Liver (tissue), 9 donors: ENCODE data around the gene BCAR3. TPM values are rescaled to one million over a fixed set of nuclear protein-coding genes. Genes with fewer than 3 reads are reported as not detected.

ENCODE experiments used
- DNase-seq: peaks from one replicate; pipeline ENCODE4 v3.0.0-alpha.2; 2017; ENCODE audit warnings: low spot score
- H3K27ac ChIP-seq, 2 donors: one replicate each; pipeline ENCODE4 v1.7.0; 2013; ENCODE audit warnings: inconsistent platforms in 2 of 2, low read length in 2 of 2, control low read depth in 1 of 2, low read depth in 1 of 2, mild to moderate bottlenecking in 1 of 2
- H3K27me3 ChIP-seq, 4 donors: one replicate each; pipeline versions ENCODE4 v1.6.1 to v1.7.0; 2013; ENCODE audit warnings: low read length in 3 of 4, inconsistent platforms in 1 of 4, mild to moderate bottlenecking in 1 of 4, moderate library complexity in 1 of 4; ENCODE audit not compliant: control insufficient read depth in 4 of 4, insufficient read depth in 4 of 4
- H3K36me3 ChIP-seq, 4 donors: one replicate each; pipeline versions ENCODE4 v1.6.1 to v1.7.0; 2013; ENCODE audit warnings: low read length in 3 of 4, mild to moderate bottlenecking in 3 of 4, low read depth in 1 of 4, moderate library complexity in 1 of 4; ENCODE audit not compliant: control insufficient read depth in 4 of 4, insufficient read depth in 3 of 4
- H3K4me1 ChIP-seq, 4 donors: one replicate each; pipeline versions ENCODE4 v1.6.1 to v1.7.0; 2013; ENCODE audit warnings: low read length in 3 of 4, mild to moderate bottlenecking in 3 of 4, moderate library complexity in 1 of 4; ENCODE audit not compliant: control insufficient read depth in 4 of 4, insufficient read depth in 4 of 4
- H3K4me3 ChIP-seq, 3 donors: one replicate each; pipeline versions ENCODE4 v1.6.1 to v1.7.0; 2013; ENCODE audit warnings: low read length in 3 of 3, control low read depth in 1 of 3, low read depth in 1 of 3, mild to moderate bottlenecking in 1 of 3
- H3K9ac ChIP-seq, 2 donors: one replicate each; pipeline ENCODE4 v1.7.0; 2013; ENCODE audit warnings: low read length in 2 of 2, mild to moderate bottlenecking in 2 of 2, moderate library complexity in 2 of 2, control low read depth in 1 of 2, low read depth in 1 of 2
- H3K9me3 ChIP-seq, 4 donors: one replicate each; pipeline versions ENCODE4 v1.6.1 to v1.7.0; 2013; ENCODE audit warnings: low read length in 3 of 4; ENCODE audit not compliant: control insufficient read depth in 4 of 4
- EGR1 ChIP-seq, 2 donors: IDR thresholded peaks; 2 replicates each; pipeline ENCODE4 v1.6.1; 2016 to 2018; ENCODE audit warnings: antibody characterized with exemption in 2 of 2, low read depth in 2 of 2
- FOXA1 ChIP-seq: IDR thresholded peaks from 2 replicates; pipeline ENCODE4 v1.6.1; 2016; ENCODE audit warnings: antibody characterized with exemption
- FOXA2 ChIP-seq: IDR thresholded peaks from 2 replicates; pipeline ENCODE4 v1.6.1; 2016; ENCODE audit warnings: antibody characterized with exemption
- GABPA ChIP-seq, 2 donors: IDR thresholded peaks in 1 of 2; conservative IDR thresholded peaks in 1 of 2; 2 replicates each; pipeline ENCODE4 v1.6.1; 2016; ENCODE audit warnings: antibody characterized with exemption in 2 of 2, mild to moderate bottlenecking in 1 of 2, moderate library complexity in 1 of 2
- HNF4A ChIP-seq, 2 donors: conservative IDR thresholded peaks; 2 replicates each; pipeline ENCODE4 v1.6.1; 2016; ENCODE audit warnings: antibody characterized with exemption in 2 of 2, mild to moderate bottlenecking in 2 of 2
- HNF4G ChIP-seq: IDR thresholded peaks from 2 replicates; pipeline ENCODE4 v1.6.1; 2016; ENCODE audit warnings: antibody characterized with exemption
- JUND ChIP-seq, 2 donors: IDR thresholded peaks; 2 replicates each; pipeline ENCODE4 v1.6.1; 2016; ENCODE audit warnings: antibody characterized with exemption in 2 of 2
- RAD21 ChIP-seq, 2 donors: IDR thresholded peaks; 2 replicates each; pipeline ENCODE4 v1.6.1; 2016; ENCODE audit warnings: antibody characterized with exemption in 2 of 2, mild to moderate bottlenecking in 2 of 2
- RXRA ChIP-seq, 2 donors: IDR thresholded peaks; 2 replicates each; pipeline ENCODE4 v1.6.1; 2017 to 2018; ENCODE audit warnings: antibody characterized with exemption in 2 of 2, mild to moderate bottlenecking in 1 of 2
- SP1 ChIP-seq: IDR thresholded peaks from 2 replicates; pipeline ENCODE4 v1.6.1; 2018; ENCODE audit warnings: antibody characterized with exemption, mild to moderate bottlenecking
- TAF1 ChIP-seq: conservative IDR thresholded peaks from 2 replicates; pipeline ENCODE4 v1.6.1; 2016; ENCODE audit warnings: antibody characterized with exemption, mild to moderate bottlenecking
- YY1 ChIP-seq: IDR thresholded peaks from 2 replicates; pipeline ENCODE4 v1.6.1; 2016; ENCODE audit warnings: antibody characterized with exemption, mild to moderate bottlenecking
- WGBS: extraction: QIAGEN DNeasy Blood & Tissue Kit; methylation state at CpG from one replicate; pipeline ENCODE4 v1.1.7; 2013; 5-methylcytosine and 5-hydroxymethylcytosine counted together
- polyA plus RNA-seq, 2 donors: library from polyadenylated mRNA; stranded (reverse) in 1 of 2; unstranded in 1 of 2; fragments of 200-250 nt in 1 of 2; fragments of >200 nt in 1 of 2; fragmentation: Nextera tagmentation in 1 of 2; extraction: Ambion mirVana in 1 of 2; gene quantifications; one replicate each; pipeline versions ENCODE4 v1.2.1 to v1.2.3, GENCODE V29; 2013 to 2015
- total RNA-seq, 2 donors: library from RNA; depleted of rRNA; stranded (reverse); fragments of >200 nt; gene quantifications; one replicate each; pipeline ENCODE4 v1.2.3, GENCODE V29; 2014
- TF ChIP-seq, protein P1 (sequence below): fragments of 150-350 bp; IDR thresholded peaks from 2 replicates; pipeline ENCODE4 v1.5.1; 2017; ENCODE audit warnings: improper control_type of control experiment, low read depth, low read length; ENCODE audit not compliant: missing input control
- TF ChIP-seq, protein P2 (sequence below): IDR thresholded peaks from 2 replicates; pipeline ENCODE4 v1.6.1; 2016; ENCODE audit warnings: antibody characterized with exemption
- TF ChIP-seq, protein P3 (sequence below): IDR thresholded peaks from 2 replicates; pipeline ENCODE4 v1.6.1; 2016; ENCODE audit warnings: antibody characterized with exemption
- donor health status: healthy.
- donor health status: healthy.
- donor health status: healthy.
- donor health status: healthy.
- donor health status: healthy.

The BCAR3 gene
- total and polyA plus RNA-seq, 4 donors: 2.8 to 10.3 (median 7.7) TPM

DNA sequence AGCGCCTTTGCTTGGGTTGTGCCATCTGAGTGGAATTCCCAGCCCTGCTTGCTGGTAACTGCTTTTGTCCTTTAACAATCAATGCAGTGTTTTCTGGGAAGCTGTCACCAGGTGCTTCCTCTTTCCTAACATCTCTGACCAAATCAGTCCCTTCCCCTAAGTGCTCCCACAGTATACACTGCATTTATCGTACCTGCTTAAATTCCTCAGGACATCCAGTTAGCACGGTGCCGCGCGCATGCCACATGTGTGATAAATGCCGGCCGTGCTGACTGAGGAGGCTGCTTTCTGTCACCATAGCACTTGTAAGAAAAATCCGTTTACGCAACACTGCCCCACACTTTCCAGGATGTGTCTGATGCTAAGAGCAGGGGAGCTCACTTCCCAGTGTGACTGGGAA lies 115.4 kb downstream of the BCAR3 start:
- Histone ChIP-seq H3K36me3 (peaks cover 6 to 55% (median 33%) of the 10 kb centered on the region in 4 donors), H3K4me3 (no peak overlapping the region), H3K4me1 (no peaks in the 10 kb centered on the region), H3K9ac (no peak overlapping the region), H3K27me3 (no peaks in the 10 kb centered on the region), H3K27ac (no peak overlapping the region), H3K9me3 (no peaks in the 10 kb centered on the region)
- TF ChIP-seq HNF4A (conservative IDR thresholded peaks at IDR 0.05) (no peak), JUND (IDR thresholded peaks at IDR 0.05) (no peak), TAF1 (no peak), EGR1 (IDR thresholded peaks at IDR 0.05; ENCODE audit: low read depth in 2 of 2) (no peak), HNF4G (no peak), FOXA2 (no peak), FOXA1 (no peak), GABPA (IDR thresholded peaks at IDR 0.05 in 1 of 2, conservative IDR thresholded peaks at IDR 0.05 in 1 of 2) (no peak), SP1 (no peak)
- TF ChIP-seq, protein P1, sequence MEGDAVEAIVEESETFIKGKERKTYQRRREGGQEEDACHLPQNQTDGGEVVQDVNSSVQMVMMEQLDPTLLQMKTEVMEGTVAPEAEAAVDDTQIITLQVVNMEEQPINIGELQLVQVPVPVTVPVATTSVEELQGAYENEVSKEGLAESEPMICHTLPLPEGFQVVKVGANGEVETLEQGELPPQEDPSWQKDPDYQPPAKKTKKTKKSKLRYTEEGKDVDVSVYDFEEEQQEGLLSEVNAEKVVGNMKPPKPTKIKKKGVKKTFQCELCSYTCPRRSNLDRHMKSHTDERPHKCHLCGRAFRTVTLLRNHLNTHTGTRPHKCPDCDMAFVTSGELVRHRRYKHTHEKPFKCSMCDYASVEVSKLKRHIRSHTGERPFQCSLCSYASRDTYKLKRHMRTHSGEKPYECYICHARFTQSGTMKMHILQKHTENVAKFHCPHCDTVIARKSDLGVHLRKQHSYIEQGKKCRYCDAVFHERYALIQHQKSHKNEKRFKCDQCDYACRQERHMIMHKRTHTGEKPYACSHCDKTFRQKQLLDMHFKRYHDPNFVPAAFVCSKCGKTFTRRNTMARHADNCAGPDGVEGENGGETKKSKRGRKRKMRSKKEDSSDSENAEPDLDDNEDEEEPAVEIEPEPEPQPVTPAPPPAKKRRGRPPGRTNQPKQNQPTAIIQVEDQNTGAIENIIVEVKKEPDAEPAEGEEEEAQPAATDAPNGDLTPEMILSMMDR: no peak
- TF ChIP-seq, protein P2, sequence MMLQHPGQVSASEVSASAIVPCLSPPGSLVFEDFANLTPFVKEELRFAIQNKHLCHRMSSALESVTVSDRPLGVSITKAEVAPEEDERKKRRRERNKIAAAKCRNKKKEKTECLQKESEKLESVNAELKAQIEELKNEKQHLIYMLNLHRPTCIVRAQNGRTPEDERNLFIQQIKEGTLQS: no peak
- 92% methylated on average over 10 of the region's 10 CpGs for WGBS
- DNase-seq: no peak

DNA sequence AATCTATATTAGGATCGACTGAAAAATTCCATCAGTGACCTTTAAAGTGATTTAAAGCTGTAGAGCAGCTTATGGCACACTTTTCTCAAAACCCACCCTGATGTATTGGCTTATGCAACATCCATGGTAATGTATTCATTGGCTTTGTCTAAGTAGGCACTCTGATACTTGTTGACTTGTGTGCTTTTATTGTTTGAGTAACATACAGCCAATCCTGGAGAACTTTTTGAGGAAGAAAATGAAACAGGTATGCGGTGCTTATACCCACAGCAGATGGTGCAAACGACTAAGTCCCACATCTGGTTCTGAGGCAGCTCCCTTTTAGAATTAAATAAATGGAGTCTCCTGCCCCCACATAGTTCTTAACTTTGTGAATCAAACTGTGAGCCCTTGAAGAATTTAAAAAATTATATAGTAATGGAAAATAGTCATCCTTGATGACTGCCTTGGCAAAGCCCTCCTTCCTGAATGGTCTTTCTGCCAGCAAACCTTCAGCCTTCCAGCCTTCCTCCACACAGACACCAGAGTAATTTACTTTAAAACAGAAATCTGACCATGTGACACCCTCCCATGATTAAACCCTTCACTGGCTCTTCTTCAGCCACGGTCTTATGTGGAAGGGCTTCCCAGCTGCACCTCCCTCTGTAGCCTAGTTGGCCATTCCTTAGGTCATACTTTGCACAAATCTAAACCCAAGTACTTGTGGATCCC lies 116.0 kb downstream of the BCAR3 start:
- DNase-seq: no peak
- no peaks in the 10 kb centered on the region for H3K9me3 ChIP-seq
- 88% methylated on average over 4 of the region's 4 CpGs for WGBS
- H3K4me3 ChIP-seq: no peak overlapping the region
- no peaks in the 10 kb centered on the region for H3K27me3 ChIP-seq
- H3K4me1 ChIP-seq: no peaks in the 10 kb centered on the region
- no peak overlapping the region for H3K27ac ChIP-seq
- TF ChIP-seq YY1 (no peak), EGR1 (IDR thresholded peaks at IDR 0.05; ENCODE audit: low read depth in 2 of 2) (no peak), RAD21 (IDR thresholded peaks at IDR 0.05) (no peak), FOXA1 (no peak), RXRA (IDR thresholded peaks at IDR 0.05) (no peak), TAF1 (no peak), FOXA2 (no peak), SP1 (no peak)
- TF ChIP-seq, protein P3, sequence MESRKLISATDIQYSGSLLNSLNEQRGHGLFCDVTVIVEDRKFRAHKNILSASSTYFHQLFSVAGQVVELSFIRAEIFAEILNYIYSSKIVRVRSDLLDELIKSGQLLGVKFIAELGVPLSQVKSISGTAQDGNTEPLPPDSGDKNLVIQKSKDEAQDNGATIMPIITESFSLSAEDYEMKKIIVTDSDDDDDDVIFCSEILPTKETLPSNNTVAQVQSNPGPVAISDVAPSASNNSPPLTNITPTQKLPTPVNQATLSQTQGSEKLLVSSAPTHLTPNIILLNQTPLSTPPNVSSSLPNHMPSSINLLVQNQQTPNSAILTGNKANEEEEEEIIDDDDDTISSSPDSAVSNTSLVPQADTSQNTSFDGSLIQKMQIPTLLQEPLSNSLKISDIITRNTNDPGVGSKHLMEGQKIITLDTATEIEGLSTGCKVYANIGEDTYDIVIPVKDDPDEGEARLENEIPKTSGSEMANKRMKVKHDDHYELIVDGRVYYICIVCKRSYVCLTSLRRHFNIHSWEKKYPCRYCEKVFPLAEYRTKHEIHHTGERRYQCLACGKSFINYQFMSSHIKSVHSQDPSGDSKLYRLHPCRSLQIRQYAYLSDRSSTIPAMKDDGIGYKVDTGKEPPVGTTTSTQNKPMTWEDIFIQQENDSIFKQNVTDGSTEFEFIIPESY: no peak
- TF ChIP-seq, protein P1: no peak
- H3K36me3 ChIP-seq: peaks cover 6 to 56% (median 37%) of the 10 kb centered on the region in 4 donors
- no peak overlapping the region for H3K9ac ChIP-seq
